SK-N-SH treated with all-trans-retinoic acid at 6 μM for 48 hours (cell line): ENCODE results near the gene THY1.

Experiments
- GLIS3 ChIP-seq: fragments of 250-450 bp; sonication (Bioruptor Pico); IDR thresholded peaks from 2 replicates; pipeline ENCODE4 v1.5.0; 2020; ENCODE audit warnings: mild to moderate bottlenecking, moderate library complexity
- SNAI2 ChIP-seq: fragments of 250-450 bp; sonication (Bioruptor Pico); IDR thresholded peaks from 2 replicates; pipeline ENCODE4 v1.5.0; 2020; ENCODE audit warnings: mild to moderate bottlenecking, moderate library complexity
- ZFP30 ChIP-seq: fragments of 450-650 bp; formaldehyde crosslinking; IDR thresholded peaks from 2 replicates; pipeline ENCODE4 v1.5.0; 2022; ENCODE audit warnings: mild to moderate bottlenecking, moderate library complexity
- ZNF565 ChIP-seq: fragments of 450-650 bp; formaldehyde crosslinking; conservative IDR thresholded peaks from 2 replicates; pipeline ENCODE4 v1.5.0; 2020; ENCODE audit warnings: low read depth, mild to moderate bottlenecking, moderate library complexity
- TF ChIP-seq, protein P1 (sequence below): fragments of 250-450 bp; sonication (Bioruptor Pico); IDR thresholded peaks from 2 replicates; pipeline ENCODE4 v1.5.1; 2020; ENCODE audit warnings: low read depth, mild to moderate bottlenecking, moderate library complexity
- TF ChIP-seq, protein P2 (sequence below): fragments of 250-450 bp; sonication (Bioruptor Pico); IDR thresholded peaks from 2 replicates; pipeline ENCODE4 v1.8.0; 2020; ENCODE audit warnings: mild to moderate bottlenecking, moderate library complexity, borderline replicate concordance

DNA sequence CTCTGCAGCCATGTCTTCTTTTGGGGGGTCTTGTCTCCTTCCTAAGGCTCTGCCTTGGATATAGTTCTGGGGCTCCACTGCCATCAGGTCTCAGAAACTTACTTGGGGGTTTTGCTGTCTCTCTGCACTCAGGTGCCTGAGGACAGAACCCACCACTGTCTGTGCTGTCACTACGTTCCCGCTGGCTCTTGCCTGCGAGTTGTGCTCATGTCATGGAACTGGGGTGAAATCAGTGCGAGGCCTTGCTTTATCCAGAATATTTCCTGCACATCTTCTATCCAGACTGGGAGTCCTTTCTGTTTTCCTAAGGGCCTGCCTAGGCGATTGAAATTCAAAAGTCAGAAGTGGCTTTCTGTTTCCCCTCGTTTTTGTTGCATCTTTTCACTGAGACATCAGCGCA lies 34.9 kb downstream of the THY1 start:
- TF ChIP-seq ZFP30 (CRISPR knock-in tag) (no peak), SNAI2 (CRISPR knock-in tag) (no peak), ZNF565 (CRISPR knock-in tag) (no peak), GLIS3 (CRISPR knock-in tag) (no peak)
- TF ChIP-seq, protein P1, sequence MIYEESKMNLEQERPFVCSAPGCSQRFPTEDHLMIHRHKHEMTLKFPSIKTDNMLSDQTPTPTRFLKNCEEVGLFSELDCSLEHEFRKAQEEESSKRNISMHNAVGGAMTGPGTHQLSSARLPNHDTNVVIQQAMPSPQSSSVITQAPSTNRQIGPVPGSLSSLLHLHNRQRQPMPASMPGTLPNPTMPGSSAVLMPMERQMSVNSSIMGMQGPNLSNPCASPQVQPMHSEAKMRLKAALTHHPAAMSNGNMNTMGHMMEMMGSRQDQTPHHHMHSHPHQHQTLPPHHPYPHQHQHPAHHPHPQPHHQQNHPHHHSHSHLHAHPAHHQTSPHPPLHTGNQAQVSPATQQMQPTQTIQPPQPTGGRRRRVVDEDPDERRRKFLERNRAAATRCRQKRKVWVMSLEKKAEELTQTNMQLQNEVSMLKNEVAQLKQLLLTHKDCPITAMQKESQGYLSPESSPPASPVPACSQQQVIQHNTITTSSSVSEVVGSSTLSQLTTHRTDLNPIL, result no peak
- TF ChIP-seq, protein P2, sequence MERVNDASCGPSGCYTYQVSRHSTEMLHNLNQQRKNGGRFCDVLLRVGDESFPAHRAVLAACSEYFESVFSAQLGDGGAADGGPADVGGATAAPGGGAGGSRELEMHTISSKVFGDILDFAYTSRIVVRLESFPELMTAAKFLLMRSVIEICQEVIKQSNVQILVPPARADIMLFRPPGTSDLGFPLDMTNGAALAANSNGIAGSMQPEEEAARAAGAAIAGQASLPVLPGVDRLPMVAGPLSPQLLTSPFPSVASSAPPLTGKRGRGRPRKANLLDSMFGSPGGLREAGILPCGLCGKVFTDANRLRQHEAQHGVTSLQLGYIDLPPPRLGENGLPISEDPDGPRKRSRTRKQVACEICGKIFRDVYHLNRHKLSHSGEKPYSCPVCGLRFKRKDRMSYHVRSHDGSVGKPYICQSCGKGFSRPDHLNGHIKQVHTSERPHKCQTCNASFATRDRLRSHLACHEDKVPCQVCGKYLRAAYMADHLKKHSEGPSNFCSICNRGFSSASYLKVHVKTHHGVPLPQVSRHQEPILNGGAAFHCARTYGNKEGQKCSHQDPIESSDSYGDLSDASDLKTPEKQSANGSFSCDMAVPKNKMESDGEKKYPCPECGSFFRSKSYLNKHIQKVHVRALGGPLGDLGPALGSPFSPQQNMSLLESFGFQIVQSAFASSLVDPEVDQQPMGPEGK (CRISPR knock-in tag), result no peak
